H1 (cell line): ENCODE data around the gene SAP30. TPM values are rescaled to one million over a fixed set of nuclear protein-coding genes. Genes with fewer than 3 reads are reported as not detected.

Experiments
- CTCF ChIA-PET: fragments of 300-600 bp; sonication (Branson Sonifier 250); formaldehyde crosslinking; loops from one replicate; lab custom pipeline; 2021; ENCODE audit not compliant: partially characterized antibody; lab: Charles Lee
- POLR2A ChIA-PET: fragments of 300-600 bp; sonication (Branson Sonifier 250); formaldehyde crosslinking; loops from one replicate; lab custom pipeline; 2021; ENCODE audit warnings: inconsistent platforms; ENCODE audit not compliant: partially characterized antibody; lab: Charles Lee
- DNase-seq, 2 experiments: peaks; one replicate each; pipeline versions ENCODE4 v3.0.0 to v3.0.0-alpha.2; 2010 to 2022; ENCODE audit warnings: low spot score in 2 of 2, low read depth in 1 of 2, mixed read lengths in 1 of 2
- FAIRE-seq: peaks from 2 replicates; lab custom pipeline; 2011; peaks lifted over from hg19 to GRCh38; lab: Jason Lieb, UNC
- H2AFZ ChIP-seq: 2 replicates; pipeline ENCODE4 v1.8.1; 2012; ENCODE audit warnings: low read length, inconsistent platforms
- H2AK5ac ChIP-seq: 2 replicates; pipeline ENCODE4 v1.6.1; 2013; ENCODE audit warnings: low read depth, low read length
- H2BK120ac ChIP-seq: replicated peaks from 2 replicates; pipeline ENCODE3; 2013; ENCODE audit warnings: low read depth, low read length, inconsistent platforms
- H2BK12ac ChIP-seq: 2 replicates; pipeline ENCODE4 v1.6.1; 2013; ENCODE audit warnings: low read depth, low read length
- H2BK15ac ChIP-seq: 2 replicates; pipeline ENCODE4 v1.6.1; 2013; ENCODE audit warnings: low read length
- H2BK20ac ChIP-seq: 2 replicates; pipeline ENCODE4 v1.6.1; 2013; ENCODE audit warnings: low read length
- H2BK5ac ChIP-seq: 2 replicates; pipeline ENCODE4 v1.6.1; 2013; ENCODE audit warnings: low read depth, low read length
- H3K14ac ChIP-seq: 2 replicates; pipeline ENCODE4 v1.6.1; 2013; ENCODE audit warnings: inconsistent platforms; ENCODE audit not compliant: insufficient read length
- H3K18ac ChIP-seq: 2 replicates; pipeline ENCODE4 v1.6.1; 2013; ENCODE audit warnings: low read length; ENCODE audit errors: extremely low read depth
- H3K23ac ChIP-seq: 2 replicates; pipeline ENCODE4 v1.6.1; 2013; ENCODE audit warnings: inconsistent platforms; ENCODE audit not compliant: insufficient read length
- H3K23me2 ChIP-seq: 2 replicates; pipeline ENCODE4 v1.6.1; 2013; ENCODE audit warnings: low read depth, low read length
- H3K27ac ChIP-seq: 2 replicates; pipeline ENCODE4 v1.6.1; 2011; ENCODE audit warnings: low read depth, low read length, inconsistent platforms
- H3K27me3 ChIP-seq, 4 experiments: replicated peaks in 1 of 4; 1 replicate in 1 of 4; 2 replicates in 3 of 4; pipeline versions ENCODE4 v1.6.1 to v1.8.1; 2011 to 2013; ENCODE audit warnings: low read length in 3 of 4, mild to moderate bottlenecking in 3 of 4, inconsistent platforms in 2 of 4, mixed read lengths in 2 of 4, moderate library complexity in 1 of 4; ENCODE audit not compliant: control insufficient read depth in 3 of 4, insufficient read depth in 3 of 4; ENCODE audit errors: extremely low read depth in 1 of 4
- H3K36me3 ChIP-seq, 4 experiments: 2 replicates each; pipeline versions ENCODE4 v1.6.1 to v1.8.1; 2011 to 2013; ENCODE audit warnings: mild to moderate bottlenecking in 4 of 4, low read length in 3 of 4, moderate library complexity in 2 of 4, control low read depth in 1 of 4, inconsistent platforms in 1 of 4; ENCODE audit not compliant: insufficient read depth in 4 of 4, control insufficient read depth in 2 of 4
- H3K4ac ChIP-seq: replicated peaks from 2 replicates; pipeline ENCODE3; 2013; ENCODE audit warnings: low read length, low read depth, mixed read lengths, inconsistent platforms; ENCODE audit not compliant: insufficient read length
- H3K4me1 ChIP-seq, 4 experiments: replicated peaks in 1 of 4; 1 replicate in 1 of 4; 2 replicates in 3 of 4; pipeline versions ENCODE4 v1.6.1 to v1.8.1; 2011 to 2013; ENCODE audit warnings: low read length in 3 of 4, inconsistent platforms in 2 of 4, mixed read lengths in 1 of 4; ENCODE audit not compliant: insufficient read depth in 4 of 4, control insufficient read depth in 3 of 4
- H3K4me2 ChIP-seq, 2 experiments: 2 replicates each; pipeline versions ENCODE4 v1.6.1 to v1.8.1; 2011 to 2013; ENCODE audit warnings: low read depth in 2 of 2, low read length in 2 of 2, control low read depth in 1 of 2, inconsistent platforms in 1 of 2, mild to moderate bottlenecking in 1 of 2; ENCODE audit not compliant: insufficient read depth in 1 of 2
- H3K4me3 ChIP-seq, 4 experiments: fragments of 200-600, 300-600 bp in 1 of 4; sonication (generic), shearing (Covaris generic), sonication (Bioruptor Twin) in 1 of 4; 2 replicates each; pipeline versions ENCODE4 v1.5.1 to v1.8.1; 2011 to 2016; ENCODE audit warnings: low read length in 4 of 4, low read depth in 3 of 4, control low read depth in 2 of 4, inconsistent platforms in 2 of 4, mild to moderate bottlenecking in 2 of 4, mixed read lengths in 1 of 4, moderate library complexity in 1 of 4; ENCODE audit not compliant: insufficient read depth in 2 of 4; ENCODE audit errors: extremely low read depth in 1 of 4
- H3K56ac ChIP-seq: replicated peaks from 2 replicates; pipeline ENCODE3; 2013; ENCODE audit warnings: low read depth, mild to moderate bottlenecking, mixed read lengths, low read length, inconsistent platforms; ENCODE audit not compliant: insufficient read length
- H3K79me1 ChIP-seq: 2 replicates; pipeline ENCODE4 v1.6.1; 2013; ENCODE audit warnings: low read depth, low read length, control low read depth
- H3K79me2 ChIP-seq, 2 experiments: 2 replicates each; pipeline versions ENCODE4 v1.6.1 to v1.8.1; 2012 to 2013; ENCODE audit warnings: low read length in 2 of 2, mild to moderate bottlenecking in 2 of 2, inconsistent platforms in 1 of 2; ENCODE audit not compliant: insufficient read depth in 2 of 2, control insufficient read depth in 1 of 2
- H3K9ac ChIP-seq, 4 experiments: replicated peaks in 1 of 4; 1 replicate in 1 of 4; 2 replicates in 3 of 4; pipeline versions ENCODE4 v1.6.1 to v1.8.1; 2011 to 2013; ENCODE audit warnings: low read depth in 3 of 4, low read length in 3 of 4, control low read depth in 2 of 4, mild to moderate bottlenecking in 2 of 4, moderate library complexity in 2 of 4, inconsistent platforms in 1 of 4; ENCODE audit errors: extremely low read depth in 1 of 4
- H3K9me3 ChIP-seq, 2 experiments: 2 replicates each; pipeline versions ENCODE4 v1.6.1 to v1.8.1; 2012 to 2013; ENCODE audit warnings: mild to moderate bottlenecking in 2 of 2, moderate library complexity in 2 of 2, control low read depth in 1 of 2, inconsistent platforms in 1 of 2, low read depth in 1 of 2, low read length in 1 of 2, mixed read lengths in 1 of 2; ENCODE audit not compliant: insufficient read depth in 2 of 2
- H4K20me1 ChIP-seq, 2 experiments: replicated peaks in 1 of 2; 2 replicates each; pipeline versions ENCODE3 to v1.8.1; 2011 to 2013; ENCODE audit warnings: inconsistent platforms in 2 of 2, low read length in 2 of 2, mild to moderate bottlenecking in 1 of 2; ENCODE audit not compliant: insufficient read depth in 2 of 2, control insufficient read depth in 1 of 2
- H4K5ac ChIP-seq: 2 replicates; pipeline ENCODE4 v1.6.1; 2013; ENCODE audit warnings: low read length, low read depth, mixed read lengths, inconsistent platforms; ENCODE audit not compliant: insufficient read length
- H4K8ac ChIP-seq: 2 replicates; pipeline ENCODE4 v1.8.0; 2013; ENCODE audit warnings: mild to moderate bottlenecking, moderate library complexity, low read length, inconsistent platforms; ENCODE audit not compliant: insufficient read depth; ENCODE audit errors: extremely low read depth
- H4K91ac ChIP-seq: replicated peaks from 2 replicates; pipeline ENCODE3; 2013; ENCODE audit warnings: low read length, mixed read lengths, inconsistent platforms; ENCODE audit not compliant: insufficient read length
- MAFK ChIP-seq: IDR thresholded peaks from 2 replicates; pipeline ENCODE4 v1.6.1; 2012; ENCODE audit warnings: low read depth, mild to moderate bottlenecking, improper control_type of control experiment, low read length
- WGBS, 2 experiments: shearing (Covaris generic) in 1 of 2; methylation state at CpG; one replicate each; pipeline versions ENCODE4 v1.1.6 to v1.1.7; 2013 to 2015; ENCODE audit warnings: low lambda C conversion rate in 2 of 2, mixed read lengths in 2 of 2, inconsistent platforms in 1 of 2, low coverage in 1 of 2, missing lambda C conversion rate in 1 of 2; ENCODE audit not compliant: insufficient replicate concordance in 2 of 2, insufficient coverage in 1 of 2, insufficient read length in 1 of 2; ENCODE audit errors: extremely low coverage in 1 of 2, missing lambda C conversion rate in 1 of 2; 5-methylcytosine and 5-hydroxymethylcytosine counted together
- polyA plus RNA-seq, 7 experiments: library from polyadenylated mRNA; depleted of rRNA in 3 of 7; stranded (reverse) in 5 of 7; unstranded in 2 of 7; fragments of >200 nt in 5 of 7; fragments of 200-250 nt in 2 of 7; gene quantifications; 1 replicate in 5 of 7; 2 replicates in 1 of 7; 4 replicates in 1 of 7; pipeline versions ENCODE4 v1.2.1 to v1.2.3, GENCODE V29; 2011 to 2013; ENCODE audit warnings: missing spikeins in 2 of 7, mixed read lengths in 2 of 7
- total RNA-seq: library from RNA; stranded (reverse); fragmentation: NEBNext Ultra II Directional; extraction: Animal tissue kit (Norgen Biotek cat#: 25700); gene quantifications from 2 replicates; pipeline ENCODE4 v1.2.1, GENCODE V29; 2021

SAP30 gene
- total and polyA plus RNA-seq, 2 of the 8 experiments (the other 6 are each of a cell fraction or from before 2014, with no cell fraction given): 7.7 to 21.1 TPM

DNA sequence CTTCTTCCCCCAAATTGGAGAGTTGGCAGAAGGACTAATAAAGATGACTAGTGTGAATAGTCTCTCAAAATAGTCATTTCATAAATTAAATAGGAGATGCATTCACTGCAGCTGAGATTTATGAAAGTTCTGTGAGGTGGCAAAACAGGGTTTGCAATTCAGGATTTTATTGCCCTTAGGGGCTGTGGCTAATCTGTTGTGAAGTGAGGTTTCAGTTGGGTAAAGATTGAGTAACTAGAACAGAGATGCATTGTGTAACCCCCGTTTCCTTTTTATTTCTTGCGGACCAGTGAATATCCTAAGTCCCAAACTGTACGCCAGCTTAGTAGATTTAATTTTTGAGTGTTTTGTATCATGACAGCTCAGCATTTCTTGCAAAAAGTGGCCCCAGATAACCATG lies 44.3 kb downstream of the SAP30 start:
- H4K5ac ChIP-seq: no peak overlapping the region
- H4K20me1 ChIP-seq: peaks cover 0 to 3% of the 10 kb centered on the region in 2 experiments
- H4K91ac ChIP-seq: no peak overlapping the region
- DNase-seq: no peak
- no peak overlapping the region for H2BK5ac ChIP-seq
- no peaks in the 10 kb centered on the region for H3K9me3 ChIP-seq
- no peak overlapping the region for H3K23ac ChIP-seq
- ChIA-PET CTCF (interaction anchor here (0.6 to 5.6 kb wide), 10 partner anchors 16 to 402 kb away, joined by 3 to 43 read pairs (median 3); partner anchors contain the start of genes HMGB2, SAP30 and SCRG1), POLR2A (interaction anchor here (0.9 to 4.0 kb wide), 2 partner anchors 40 to 81 kb away, joined by 3 to 13 read pairs; partner anchors contain the start of gene HMGB2)
- no peak overlapping the region for H4K8ac ChIP-seq
- H3K79me1 ChIP-seq: no peaks in the 10 kb centered on the region
- no peak overlapping the region for H2BK15ac ChIP-seq
- WGBS, 2 experiments: 88% methylated on average over 3 of the region's 3 CpGs; no CpG with 5 or more reads in 1 of the 2 experiments
- no peaks in the 10 kb centered on the region for H3K36me3 ChIP-seq
- no peak overlapping the region for H2BK12ac ChIP-seq
- H3K27ac ChIP-seq: no peak overlapping the region
- no peak overlapping the region for H2BK120ac ChIP-seq
- no peak overlapping the region for H3K14ac ChIP-seq
- no peaks in the 10 kb centered on the region for H3K4me1 ChIP-seq
- H3K79me2 ChIP-seq: no peaks in the 10 kb centered on the region
- no peak overlapping the region for H3K56ac ChIP-seq
- peaks cover 3% of the 10 kb centered on the region; the same call in 1 of the 2 replicates for H3K23me2 ChIP-seq
- H3K18ac ChIP-seq: no peak overlapping the region
- no peak overlapping the region for H2AK5ac ChIP-seq
- no peak overlapping the region for H2AFZ ChIP-seq
- TF ChIP-seq MAFK: no peak
- no peaks in the 10 kb centered on the region for H3K27me3 ChIP-seq
- no peak overlapping the region for H3K9ac ChIP-seq
- no peak overlapping the region for H2BK20ac ChIP-seq
- no peak overlapping the region for H3K4me3 ChIP-seq
- H3K4ac ChIP-seq: no peak overlapping the region
- H3K4me2 ChIP-seq: no peak overlapping the region
- FAIRE-seq: no peak
